NOMO-1 treated with DMSO at 0.1 percent for 48 hours (cell line): ENCODE results near the gene ZC3H8.

ENCODE experiments used
- DNase-seq: peaks from one replicate; lab custom pipeline; 2025; ENCODE audit not compliant: unreplicated experiment; lab: John Stamatoyannopoulos, UW

Gene ZC3H8

GRCh38 chr2:112166806-112167499 is 87.9 kb downstream of the ZC3H8 start:
- no peak for DNase-seq

GRCh38 chr2:112165296-112165695 is 89.5 kb downstream of the ZC3H8 start:
- DNase-seq = no peak

- no peak for DNase-seq
Measured at GRCh38 chr2:112164876-112165275, 90.0 kb downstream of the ZC3H8 start.

GRCh38 chr2:112163541-112163981 is 91.3 kb downstream of the ZC3H8 start:
- no peak for DNase-seq

- DNase-seq = no peak
Measured at GRCh38 chr2:112162956-112163355, 91.9 kb downstream of the ZC3H8 start.

GRCh38 chr2:112162341-112162740 is 92.5 kb downstream of the ZC3H8 start:
- no peak for DNase-seq
